Measurements from ENCODE around the gene ATG5. TPM values are rescaled to one million over a fixed set of nuclear protein-coding genes. Genes with fewer than 3 reads are reported as not detected.

The ATG5 gene
- total RNA-seq, 4 donors from 2014 or later, result 14.6 to 34.9 (median 25.3) TPM

GRCh38 chr6:106142876-106143431, 182.6 kb downstream of the ATG5 start:
- Histone ChIP-seq H3K4me3 (no peak overlapping the region), H3K27ac (no peak overlapping the region), H3K4me1 (peaks cover 0 to 15% (median 6%) of the 10 kb centered on the region in 3 donors), H3K9me3 (no peaks in the 10 kb centered on the region), H3K36me3 (no peaks in the 10 kb centered on the region), H3K27me3 (no peaks in the 10 kb centered on the region)
- TF ChIP-seq POLR2A (IDR thresholded peaks at IDR 0.05), result no peak
- TF ChIP-seq, protein P1, sequence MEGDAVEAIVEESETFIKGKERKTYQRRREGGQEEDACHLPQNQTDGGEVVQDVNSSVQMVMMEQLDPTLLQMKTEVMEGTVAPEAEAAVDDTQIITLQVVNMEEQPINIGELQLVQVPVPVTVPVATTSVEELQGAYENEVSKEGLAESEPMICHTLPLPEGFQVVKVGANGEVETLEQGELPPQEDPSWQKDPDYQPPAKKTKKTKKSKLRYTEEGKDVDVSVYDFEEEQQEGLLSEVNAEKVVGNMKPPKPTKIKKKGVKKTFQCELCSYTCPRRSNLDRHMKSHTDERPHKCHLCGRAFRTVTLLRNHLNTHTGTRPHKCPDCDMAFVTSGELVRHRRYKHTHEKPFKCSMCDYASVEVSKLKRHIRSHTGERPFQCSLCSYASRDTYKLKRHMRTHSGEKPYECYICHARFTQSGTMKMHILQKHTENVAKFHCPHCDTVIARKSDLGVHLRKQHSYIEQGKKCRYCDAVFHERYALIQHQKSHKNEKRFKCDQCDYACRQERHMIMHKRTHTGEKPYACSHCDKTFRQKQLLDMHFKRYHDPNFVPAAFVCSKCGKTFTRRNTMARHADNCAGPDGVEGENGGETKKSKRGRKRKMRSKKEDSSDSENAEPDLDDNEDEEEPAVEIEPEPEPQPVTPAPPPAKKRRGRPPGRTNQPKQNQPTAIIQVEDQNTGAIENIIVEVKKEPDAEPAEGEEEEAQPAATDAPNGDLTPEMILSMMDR (IDR thresholded peaks at IDR 0.05), result no peak
- no peak for DNase-seq
- intact Hi-C loops (cut with DNase I), result no loop called here
- 50 to 87% methylated on average over 1 to 2 of the region's 2 CpGs for WGBS, 2 donors

- Histone ChIP-seq H3K9me3 (no peaks in the 10 kb centered on the region), H3K4me3 (no peak overlapping the region), H3K27me3 (no peaks in the 10 kb centered on the region), H3K4me1 (peaks cover 0 to 15% (median 6%) of the 10 kb centered on the region in 3 donors), H3K36me3 (no peaks in the 10 kb centered on the region), H3K27ac (peak overlapping the region in 3 of 4 donors; percentile 7 to 57 (median 17))
- intact Hi-C loops (cut with DNase I), result no loop called here
- DNase-seq, result no peak
- TF ChIP-seq, protein P1 (IDR thresholded peaks at IDR 0.05), result no peak
- TF ChIP-seq POLR2A (IDR thresholded peaks at IDR 0.05), result no peak
- WGBS, 2 donors, result 64 to 74% methylated on average over 9 of the region's 9 CpGs
Measured at GRCh38 chr6:106141441-106142237, 183.9 kb downstream of the ATG5 start.

- no peaks in the 10 kb centered on the region for H3K36me3 ChIP-seq
Measured at GRCh38 chr6:106138151-106138550, 187.4 kb downstream of the ATG5 start.

GRCh38 chr6:106136845-106137244, 188.7 kb downstream of the ATG5 start:
- TF ChIP-seq, protein P1 (IDR thresholded peaks at IDR 0.05), result no peak
- no peak for TF ChIP-seq POLR2A (IDR thresholded peaks at IDR 0.05)
- no peak for DNase-seq
- 93 to 96% methylated on average over 5 of the region's 5 CpGs for WGBS, 2 donors
- no peak overlapping the region for H3K4me3 ChIP-seq
- H3K36me3 ChIP-seq, result no peaks in the 10 kb centered on the region
- intact Hi-C loops (cut with DNase I), result no loop called here
- no peaks in the 10 kb centered on the region for H3K27me3 ChIP-seq
- no peak overlapping the region for H3K27ac ChIP-seq
- peaks cover 0 to 26% (median 5%) of the 10 kb centered on the region in 3 donors for H3K4me1 ChIP-seq
- H3K9me3 ChIP-seq, result no peaks in the 10 kb centered on the region

More at GRCh38 chr6:106138151-106138550, 187.4 kb downstream of the ATG5 start:
- H3K9me3 ChIP-seq, result no peaks in the 10 kb centered on the region
- no peak for DNase-seq
- no peak overlapping the region for H3K4me3 ChIP-seq
- intact Hi-C loops (cut with DNase I), result no loop called here
- no peak for TF ChIP-seq POLR2A (IDR thresholded peaks at IDR 0.05)
- TF ChIP-seq, protein P1 (IDR thresholded peaks at IDR 0.05), result no peak
- peaks cover 0 to 38% (median 10%) of the 10 kb centered on the region in 3 donors for H3K4me1 ChIP-seq
- H3K27me3 ChIP-seq, result no peaks in the 10 kb centered on the region
- 68 to 75% methylated on average over 4 to 6 of the region's 6 CpGs for WGBS, 2 donors
- no peak overlapping the region for H3K27ac ChIP-seq

GRCh38 chr6:106135911-106136571, 189.5 kb downstream of the ATG5 start:
- Histone ChIP-seq H3K27me3 (no peaks in the 10 kb centered on the region), H3K36me3 (no peaks in the 10 kb centered on the region), H3K27ac (peak overlapping the region in 2 of 4 donors; percentile 64 to 84), H3K4me1 (peaks cover 0 to 23% (median 4%) of the 10 kb centered on the region in 3 donors), H3K9me3 (no peaks in the 10 kb centered on the region), H3K4me3 (no peak overlapping the region)
- 88 to 91% methylated on average over 10 to 15 of the region's 16 CpGs for WGBS, 2 donors
- intact Hi-C loops (cut with DNase I), result no loop called here
- no peak for DNase-seq
- no peak for TF ChIP-seq POLR2A (IDR thresholded peaks at IDR 0.05)

Data from esophagus squamous epithelium (tissue), 5 donors.